ENCODE results near the gene EPB41L4B.

The EPB41L4B gene

GRCh38 chr9:109198736-109199382 is 122.0 kb downstream of the EPB41L4B start:
- DNase-seq (ENCODE audit: low spot score): peak; percentile 14

- no peak for DNase-seq (ENCODE audit: low spot score)
Measured at GRCh38 chr9:109193974-109194556, 126.8 kb downstream of the EPB41L4B start.

DNA sequence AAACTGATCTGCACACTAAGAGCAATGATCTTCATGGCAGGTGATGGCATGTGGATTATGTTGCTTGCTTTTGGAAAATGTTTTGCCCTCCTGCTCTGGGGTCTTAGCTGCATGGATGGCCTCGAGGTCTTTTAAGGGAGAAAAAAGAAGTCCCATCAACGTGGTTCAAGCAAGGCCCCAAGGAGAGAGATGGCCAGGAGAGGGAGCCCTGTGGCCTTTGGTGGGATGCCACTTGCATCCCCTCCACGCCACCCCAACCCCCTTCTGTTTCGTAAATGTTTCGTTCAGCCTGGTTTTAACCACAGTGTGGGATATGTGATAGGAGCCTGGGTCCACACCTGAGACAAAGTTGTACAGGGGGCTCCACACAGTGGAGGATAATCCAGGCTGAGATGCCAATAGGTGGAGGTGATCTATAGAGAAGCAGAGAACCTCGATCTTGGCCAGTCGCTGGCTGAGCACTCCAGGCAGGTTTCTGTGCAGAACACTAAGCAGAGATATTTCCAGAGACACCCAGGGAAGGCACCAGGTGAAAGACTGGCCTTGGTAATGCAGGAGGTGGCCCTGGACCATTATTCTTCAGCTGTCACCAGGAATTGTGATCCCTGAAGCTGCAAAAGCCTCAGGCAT is 128.0 kb downstream of the EPB41L4B start:
- no peak for DNase-seq (ENCODE audit: low spot score)

DNA sequence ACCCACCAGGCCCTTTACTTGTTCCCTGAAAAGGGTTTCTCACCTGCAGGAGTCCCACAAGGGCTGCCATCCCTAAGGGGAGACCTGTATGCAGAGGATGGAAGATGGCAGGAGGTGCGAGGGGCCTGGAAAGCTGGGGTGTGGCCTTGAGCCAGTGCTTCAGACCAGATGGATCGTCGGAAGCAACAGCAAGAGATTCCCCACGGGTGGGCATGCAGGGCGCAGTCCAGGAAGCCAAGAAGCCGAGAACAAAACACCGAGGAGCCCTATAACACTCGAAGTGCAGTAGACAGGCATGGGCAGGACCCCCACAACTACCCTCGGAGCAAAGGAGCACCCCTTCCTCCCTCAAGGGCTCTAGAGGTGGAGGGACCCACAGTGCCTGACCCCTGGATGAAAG is 129.1 kb downstream of the EPB41L4B start:
- DNase-seq (ENCODE audit: low spot score): no peak

DNA sequence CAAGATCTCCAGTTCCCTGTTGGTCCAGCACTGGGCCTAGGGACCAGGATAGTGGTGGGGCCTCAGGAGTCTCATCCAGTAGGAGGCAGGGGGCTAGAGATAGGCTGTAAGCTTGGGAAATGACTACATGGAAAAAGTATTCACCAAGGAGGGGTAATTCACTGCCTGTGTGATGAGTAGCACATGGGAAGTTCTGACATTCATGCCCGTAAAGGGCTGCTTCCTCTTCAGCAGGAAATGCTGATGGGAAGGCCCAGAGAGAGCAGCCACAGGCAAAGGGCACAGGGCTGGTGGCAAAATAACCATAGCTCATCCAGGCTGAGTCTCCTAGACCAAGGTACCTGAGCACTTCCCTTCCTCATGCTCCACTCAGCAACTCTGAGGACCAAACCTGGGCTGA is 130.7 kb downstream of the EPB41L4B start:
- DNase-seq (ENCODE audit: low spot score): no peak

GRCh38 chr9:109186857-109187520 is 133.9 kb downstream of the EPB41L4B start:
- no peak for DNase-seq (ENCODE audit: low spot score)

GRCh38 chr9:109182940-109183798 is 137.7 kb downstream of the EPB41L4B start:
- no peak for DNase-seq (ENCODE audit: low spot score)

GRCh38 chr9:109182550-109182939 is 138.3 kb downstream of the EPB41L4B start:
- DNase-seq (ENCODE audit: low spot score): no peak

DNA sequence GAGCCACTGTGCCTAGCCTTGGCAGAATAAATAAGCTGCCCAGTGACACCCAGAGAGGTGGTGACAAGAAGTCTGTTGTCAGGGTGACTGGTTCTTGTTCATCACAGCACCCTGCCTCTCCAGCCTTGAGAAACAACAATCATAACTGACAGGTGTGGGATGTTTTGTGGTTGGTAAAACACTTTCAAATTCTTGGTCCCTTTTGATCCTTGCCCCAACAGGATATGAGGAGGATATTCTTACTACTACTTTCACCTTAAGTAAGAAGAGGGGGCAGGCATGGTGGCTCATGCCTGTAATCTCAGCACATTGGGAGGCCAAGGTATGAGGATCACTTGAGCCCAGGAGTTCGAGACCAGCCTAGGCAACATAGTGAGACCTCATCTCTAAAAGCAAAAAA is 139.6 kb downstream of the EPB41L4B start:
- DNase-seq (ENCODE audit: low spot score): peak; percentile 9

DNA sequence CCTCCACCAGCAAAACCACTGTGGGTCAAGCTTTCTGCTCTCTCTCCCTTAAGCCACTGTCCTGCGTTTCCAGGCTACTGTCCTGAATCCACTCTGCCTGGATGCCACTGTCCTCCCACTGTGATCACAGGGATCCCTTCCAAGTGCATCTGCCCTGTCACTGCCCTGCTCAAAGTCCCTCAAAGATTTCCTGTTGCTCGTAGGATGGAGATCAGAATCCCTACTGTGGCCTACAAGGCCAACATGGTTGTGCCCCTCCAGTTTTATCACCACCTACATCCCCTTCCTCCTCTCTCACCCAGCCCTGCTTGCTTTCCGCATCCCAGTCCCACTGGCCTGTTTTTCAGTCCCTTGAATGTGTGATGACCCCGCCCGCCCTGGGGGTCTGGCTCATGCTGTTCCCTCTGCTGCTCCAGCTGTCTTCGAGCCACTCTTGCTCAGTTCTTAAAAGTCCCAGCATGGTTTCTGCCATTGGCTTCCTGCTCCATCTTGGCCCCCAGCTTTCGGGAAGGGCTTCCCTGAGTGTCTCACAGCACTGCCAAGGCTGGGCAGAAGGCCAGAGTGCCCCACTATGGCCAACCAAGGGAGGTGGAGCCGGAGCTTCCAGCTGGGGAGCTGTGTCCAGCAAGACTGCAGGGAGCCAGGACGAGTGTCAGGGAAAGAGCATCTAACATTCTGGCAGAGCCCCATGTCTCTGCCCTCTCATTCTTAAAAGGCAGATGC is 140.9 kb downstream of the EPB41L4B start:
- no peak for DNase-seq (ENCODE audit: low spot score)

- DNase-seq (ENCODE audit: low spot score): no peak
Measured at GRCh38 chr9:109176963-109177362, 143.9 kb downstream of the EPB41L4B start.

GRCh38 chr9:109176386-109176785 is 144.5 kb downstream of the EPB41L4B start:
- DNase-seq (ENCODE audit: low spot score): no peak

GRCh38 chr9:109172935-109173334 is 147.9 kb downstream of the EPB41L4B start:
- no peak for DNase-seq (ENCODE audit: low spot score)

- DNase-seq (ENCODE audit: low spot score): no peak
Measured at GRCh38 chr9:109171926-109172325, 148.9 kb downstream of the EPB41L4B start.

DNA sequence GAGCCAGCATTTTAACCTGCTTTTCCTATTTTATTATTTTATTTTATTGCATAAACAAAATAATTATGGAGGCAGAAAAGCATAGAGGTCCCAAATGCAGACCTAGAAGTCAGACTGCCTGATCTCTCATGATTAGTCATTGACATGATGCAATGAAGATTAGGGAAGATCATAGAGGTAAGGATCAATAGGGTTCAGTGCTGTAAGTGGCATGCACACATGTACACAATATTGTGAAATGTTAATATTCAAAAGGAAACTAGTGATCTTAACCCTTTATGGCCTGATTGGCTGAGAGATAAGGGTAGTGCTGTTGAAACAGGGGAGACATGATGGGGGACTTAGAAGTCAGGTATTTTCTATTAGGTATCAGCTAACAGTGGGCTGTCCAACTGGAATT is 152.7 kb downstream of the EPB41L4B start:
- no peak for DNase-seq (ENCODE audit: low spot score)

GRCh38 chr9:109167716-109168115 is 153.1 kb downstream of the EPB41L4B start:
- DNase-seq (ENCODE audit: low spot score): no peak

GRCh38 chr9:109166771-109167601 is 153.9 kb downstream of the EPB41L4B start, which contains the start of gene FRRS1L:
FRRS1L (minus strand) TSS chr9:109167249; CDS start chr9:109167138, 111 bp downstream.
- no peak for DNase-seq (ENCODE audit: low spot score)

- no peak for DNase-seq (ENCODE audit: low spot score)
Measured at GRCh38 chr9:109166171-109166770, 154.6 kb downstream of the EPB41L4B start.

DNA sequence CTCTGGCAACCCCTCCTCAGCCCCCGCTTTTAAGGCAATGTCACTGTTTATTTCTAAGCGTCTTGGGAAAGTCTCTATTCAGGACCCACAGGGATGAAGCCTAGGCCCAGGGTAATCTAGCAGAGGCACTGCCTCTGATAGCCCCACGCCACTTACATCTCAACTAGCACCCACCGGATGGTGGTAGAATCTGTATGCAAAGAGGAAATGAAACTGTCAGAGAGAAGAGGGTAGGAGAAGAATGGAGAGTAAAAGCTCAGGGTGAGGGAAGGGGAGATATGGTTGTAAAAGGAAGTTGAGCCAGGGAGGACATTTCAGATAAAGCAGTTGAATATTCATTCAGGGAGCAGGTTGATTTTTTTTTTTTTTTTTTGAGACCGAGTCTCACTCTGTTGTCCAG is 156.8 kb downstream of the EPB41L4B start:
- no peak for DNase-seq (ENCODE audit: low spot score)

GRCh38 chr9:109163194-109163593 is 157.7 kb downstream of the EPB41L4B start:
- DNase-seq (ENCODE audit: low spot score): no peak
